Natural killer cell treated with Interleukin-12 subunit alpha and Interleukin-12 subunit beta and Interleukin-15 and Interleukin-18, amount 100 ng/mL, for 72 hours (primary cell): ENCODE data around the gene RFTN1. TPM values are rescaled to one million over a fixed set of nuclear protein-coding genes. Genes with fewer than 3 reads are reported as not detected.
A peak's percentile ranks its signal among the peaks of the same experiment; 100 is the strongest.

Experiments used
- ATAC-seq, 2 donors: fragments of 150-1000 bp; cut with Tn5 transposase in 1 of 2; sonication (Bioruptor Pico), chemical (Tn5 transposase) in 1 of 2; 2 replicates each; pipeline ENCODE4 v1.10.0; 2021
- DNase-seq: peaks from one replicate; pipeline ENCODE4 v3.0.0; 2022; ENCODE audit warnings: low spot score
- H3K27ac Mint-ChIP-seq, 2 donors: 1 replicate in 1 of 2; 2 replicates in 1 of 2; pipeline ENCODE4 v1.8.0; 2022; ENCODE audit warnings: mixed read lengths in 2 of 2, mild to moderate bottlenecking in 1 of 2, moderate library complexity in 1 of 2
- H3K27me3 Mint-ChIP-seq, 2 donors: 1 replicate in 1 of 2; 2 replicates in 1 of 2; pipeline ENCODE4 v1.8.0; 2022; ENCODE audit warnings: mixed read lengths in 2 of 2
- H3K36me3 Mint-ChIP-seq: one replicate; pipeline ENCODE4 v1.8.0; 2022; ENCODE audit warnings: mixed read lengths
- H3K4me1 Mint-ChIP-seq, 2 donors: 1 replicate in 1 of 2; 2 replicates in 1 of 2; pipeline ENCODE4 v1.8.0; 2022; ENCODE audit warnings: low read depth in 2 of 2, mixed read lengths in 2 of 2, mild to moderate bottlenecking in 1 of 2
- H3K4me3 Mint-ChIP-seq: one replicate; pipeline ENCODE4 v1.8.0; 2022; ENCODE audit warnings: mixed read lengths
- H3K9me3 Mint-ChIP-seq: 2 replicates; pipeline ENCODE4 v1.8.0; 2022; ENCODE audit warnings: mixed read lengths
- total RNA-seq, 2 donors: library from RNA; stranded (reverse); gene quantifications; one replicate each; pipeline ENCODE4 v1.2.3, GENCODE V29; 2022

RFTN1 gene
- total RNA-seq, 2 donors from 2014 or later, result 194 to 201 TPM

DNA sequence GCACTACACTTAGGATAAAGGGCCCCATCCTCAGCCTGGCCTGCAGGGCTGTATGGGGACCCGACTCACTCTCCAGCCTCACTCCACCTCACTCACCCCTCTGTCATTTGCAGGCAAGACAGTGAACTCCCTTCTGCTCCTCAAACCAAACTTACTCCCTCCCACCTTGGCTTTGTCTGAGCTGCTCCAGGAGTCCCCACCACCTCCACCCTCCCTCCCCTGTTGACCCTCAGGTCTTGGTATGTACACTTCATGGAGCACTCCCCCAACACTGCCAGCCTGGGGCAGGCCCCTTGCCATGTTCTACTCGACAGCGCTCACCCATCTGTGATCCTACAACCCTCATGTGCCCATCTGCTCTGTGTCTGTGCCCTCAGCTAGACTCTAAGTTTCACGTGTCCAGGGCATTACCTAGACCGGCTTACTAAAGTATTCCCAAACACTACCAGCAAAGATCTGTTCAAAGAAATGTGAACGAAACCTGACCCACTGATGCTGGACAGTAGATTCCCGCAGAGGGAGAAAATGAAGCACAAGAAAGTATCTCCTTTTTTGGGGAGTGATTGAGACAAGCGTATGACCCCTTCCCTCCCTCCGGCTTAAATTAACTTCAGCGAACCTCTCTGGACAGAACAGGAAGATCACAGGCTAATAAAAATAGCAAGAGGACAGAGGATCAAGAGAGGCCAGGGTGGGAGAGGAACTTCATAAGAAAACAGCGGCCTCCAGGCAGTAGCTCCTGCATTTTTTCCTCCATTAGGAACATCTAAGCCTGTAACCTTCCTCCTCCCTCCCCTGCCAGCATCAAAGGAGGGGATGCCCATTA is 113.2 kb downstream of the RFTN1 start:
- no peaks in the 10 kb centered on the region for H3K27me3 Mint-ChIP-seq
- peak overlapping the region; percentile 53 for H3K4me3 Mint-ChIP-seq
- H3K9me3 Mint-ChIP-seq, result no peaks in the 10 kb centered on the region
- peaks cover 28% of the 10 kb centered on the region for H3K36me3 Mint-ChIP-seq
- ATAC-seq (peak; percentile 31 to 36), DNase-seq (no peak)
- H3K4me1 Mint-ChIP-seq, result peaks cover 53 to 57% of the 10 kb centered on the region in 2 donors
- peak overlapping the region; percentile 57 to 89 for H3K27ac Mint-ChIP-seq

DNA sequence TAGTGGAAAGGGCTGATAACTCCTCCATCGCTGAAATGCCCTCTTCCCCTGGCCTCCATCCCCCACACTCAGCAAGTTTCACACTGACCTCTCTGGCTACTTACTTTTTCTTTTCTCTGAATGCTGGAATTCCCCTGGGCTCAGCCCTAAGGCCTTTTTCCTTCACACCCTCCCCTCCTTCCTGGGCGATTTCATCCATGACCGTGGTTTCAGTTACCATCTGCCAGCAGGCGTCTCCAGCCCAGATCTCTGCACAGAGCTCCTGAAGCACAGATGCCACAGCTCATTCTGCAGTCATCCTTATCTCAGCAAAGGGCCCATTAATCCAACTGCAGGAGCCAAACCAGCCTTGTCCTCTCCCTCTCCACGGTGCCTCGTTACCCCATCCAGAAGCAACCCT is 114.0 kb downstream of the RFTN1 start:
- Mint-ChIP-seq H3K4me1 (peaks cover 44 to 49% of the 10 kb centered on the region in 2 donors), H3K36me3 (peaks cover 28% of the 10 kb centered on the region), H3K27me3 (no peaks in the 10 kb centered on the region), H3K9me3 (no peaks in the 10 kb centered on the region), H3K4me3 (peak overlapping the region; percentile 53), H3K27ac (peak overlapping the region; percentile 57 to 89)
- ATAC-seq, result peak; percentile 56 to 81
- DNase-seq, result peak; percentile 71

DNA sequence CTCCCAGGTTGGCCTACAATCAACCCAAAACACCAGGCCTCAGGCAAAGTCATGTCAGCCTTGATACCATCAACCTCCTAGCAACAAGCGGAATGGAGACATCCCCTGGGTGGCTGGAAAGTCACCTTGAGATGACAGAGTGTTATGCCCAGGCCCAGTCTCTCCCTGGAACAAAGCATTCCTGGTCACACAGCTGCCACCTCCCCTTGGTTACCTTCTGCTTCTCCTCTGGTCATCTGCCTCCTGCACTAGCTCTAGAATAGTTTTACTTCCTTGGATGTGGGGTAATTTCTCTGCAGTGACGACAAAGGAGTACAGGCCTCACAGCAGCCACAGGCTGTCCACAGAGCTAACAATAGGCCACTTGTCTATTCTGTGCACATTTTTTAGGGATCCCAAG is 114.9 kb downstream of the RFTN1 start:
- peaks cover 42 to 46% of the 10 kb centered on the region in 2 donors for H3K4me1 Mint-ChIP-seq

DNA sequence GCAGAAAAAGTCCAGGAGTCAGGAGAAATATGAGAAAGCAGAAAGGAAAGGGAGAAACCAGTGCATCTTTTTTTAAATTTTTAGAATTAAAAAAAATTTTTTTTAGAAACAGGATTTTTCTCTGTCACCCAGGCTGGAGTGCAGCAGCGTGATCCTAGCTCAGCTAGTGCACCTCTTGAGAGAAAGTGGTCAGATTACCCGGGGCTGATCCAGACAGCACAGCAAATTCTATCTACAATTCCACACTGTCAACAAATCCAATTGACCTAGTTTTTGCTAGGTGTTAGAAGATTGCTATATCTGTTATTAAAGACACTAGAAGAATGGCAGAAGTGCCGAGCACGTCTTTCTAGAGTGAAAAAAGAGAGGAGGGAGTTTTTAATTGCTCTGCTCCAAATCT is 117.3 kb downstream of the RFTN1 start:
- Mint-ChIP-seq H3K9me3 (no peaks in the 10 kb centered on the region), H3K4me1 (peaks cover 30 to 35% of the 10 kb centered on the region in 2 donors), H3K27me3 (no peaks in the 10 kb centered on the region), H3K4me3 (no peak overlapping the region), H3K36me3 (peaks cover 14% of the 10 kb centered on the region), H3K27ac (peak overlapping the region in 1 of 2 donors; percentile 59)
- DNase-seq, result no peak
- ATAC-seq, result no peak

More for the DNA sequence above, 114.9 kb downstream of the RFTN1 start:
- ATAC-seq, result peak in 1 of 2 donors; percentile 53
- Mint-ChIP-seq H3K9me3 (no peaks in the 10 kb centered on the region), H3K36me3 (peaks cover 28% of the 10 kb centered on the region), H3K27ac (peak overlapping the region in 1 of 2 donors; percentile 89), H3K27me3 (no peaks in the 10 kb centered on the region), H3K4me3 (no peak overlapping the region)
- DNase-seq, result no peak

DNA sequence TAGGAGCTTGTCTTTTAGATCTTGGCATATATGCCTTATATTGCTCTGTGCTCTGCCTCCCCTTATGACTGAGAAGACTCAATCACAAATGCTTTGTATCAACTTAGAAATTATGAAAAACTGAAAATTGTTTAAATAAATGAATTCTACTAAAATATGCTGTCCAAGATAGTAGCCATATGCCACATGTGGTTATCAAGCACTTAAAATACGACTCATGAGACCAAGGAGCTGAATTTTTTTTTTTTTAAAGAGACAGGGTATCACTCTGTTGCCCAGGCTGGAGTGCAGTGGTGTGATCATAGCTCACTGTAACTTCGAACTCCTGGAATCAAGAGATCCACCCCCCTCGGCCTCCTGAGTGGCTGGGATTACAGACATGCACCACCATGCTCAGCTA is 118.3 kb downstream of the RFTN1 start:
- peaks cover 30 to 31% of the 10 kb centered on the region in 2 donors for H3K4me1 Mint-ChIP-seq
- H3K27me3 Mint-ChIP-seq, result no peaks in the 10 kb centered on the region

DNA sequence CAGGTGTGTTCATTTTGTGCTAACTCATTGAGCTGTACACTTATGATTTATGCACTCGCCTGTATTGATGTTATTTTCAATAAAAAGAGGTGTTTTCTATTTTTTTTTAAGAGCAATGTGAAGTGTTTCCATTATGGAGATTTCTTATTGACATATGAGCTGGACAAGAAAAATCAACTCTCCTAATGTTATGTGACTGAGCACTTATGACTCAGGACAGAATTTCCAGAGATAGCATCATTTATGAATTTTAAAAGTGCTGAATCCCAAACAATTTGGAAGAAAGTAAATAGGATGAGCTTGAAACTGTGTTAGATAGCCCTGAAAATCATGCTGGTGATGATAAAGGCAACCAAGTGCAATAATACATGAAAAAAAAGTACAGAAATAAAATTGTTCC is 118.9 kb downstream of the RFTN1 start:
- Mint-ChIP-seq H3K4me3 (no peak overlapping the region), H3K27me3 (no peaks in the 10 kb centered on the region), H3K9me3 (no peaks in the 10 kb centered on the region), H3K27ac (no peak overlapping the region), H3K36me3 (peaks cover 23% of the 10 kb centered on the region), H3K4me1 (peaks cover 25 to 30% of the 10 kb centered on the region in 2 donors)
- ATAC-seq (no peak), DNase-seq (no peak)

More for the DNA sequence above, 118.3 kb downstream of the RFTN1 start:
- Mint-ChIP-seq H3K27ac (no peak overlapping the region), H3K4me3 (no peak overlapping the region), H3K9me3 (no peaks in the 10 kb centered on the region), H3K36me3 (peaks cover 19% of the 10 kb centered on the region)
- no peak for ATAC-seq
- DNase-seq, result no peak

DNA sequence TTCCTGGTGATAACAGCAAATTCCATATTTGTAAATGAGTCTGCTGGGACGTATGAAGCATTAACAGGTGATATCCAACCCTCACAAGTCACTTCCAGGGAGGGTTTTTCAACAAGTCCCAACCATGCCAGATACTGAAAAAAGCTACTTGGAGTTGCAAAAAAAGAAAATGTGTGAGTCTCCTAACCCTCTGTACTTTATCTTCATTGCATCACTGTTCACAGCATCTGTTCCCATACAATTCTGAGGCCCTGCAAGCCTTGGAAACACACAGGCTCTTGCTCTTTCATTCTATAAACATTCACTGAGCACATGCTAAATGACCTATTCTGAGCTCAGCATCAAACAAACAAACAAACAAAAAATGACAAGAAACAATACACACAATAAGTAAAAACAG is 120.8 kb downstream of the RFTN1 start:
- Mint-ChIP-seq H3K4me3 (no peak overlapping the region), H3K36me3 (peaks cover 24% of the 10 kb centered on the region), H3K27me3 (no peaks in the 10 kb centered on the region), H3K4me1 (peaks cover 34 to 41% of the 10 kb centered on the region in 2 donors), H3K9me3 (no peaks in the 10 kb centered on the region), H3K27ac (no peak overlapping the region)
- DNase-seq (no peak), ATAC-seq (no peak)

DNA sequence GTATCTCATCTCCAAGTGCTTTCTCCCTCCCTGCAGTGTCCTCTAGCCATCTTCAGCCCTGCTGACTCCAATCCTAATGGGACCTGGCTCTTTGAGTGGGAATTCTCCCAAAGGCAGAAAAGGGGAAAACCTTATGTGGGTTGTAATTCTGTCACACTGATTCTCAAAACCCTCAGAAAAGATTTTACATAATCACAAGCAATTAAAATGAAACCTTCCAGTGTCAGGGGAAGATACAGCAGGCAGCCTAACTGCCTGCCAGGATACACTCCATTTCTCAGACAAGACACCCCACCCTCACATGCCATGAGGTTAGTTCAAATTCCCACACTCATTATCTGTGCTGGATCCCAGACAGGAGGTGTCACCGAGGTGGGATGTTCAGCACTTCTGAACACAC is 121.4 kb downstream of the RFTN1 start:
- H3K27ac Mint-ChIP-seq, result no peak overlapping the region
- H3K4me1 Mint-ChIP-seq, result peaks cover 41 to 46% of the 10 kb centered on the region in 2 donors
- H3K4me3 Mint-ChIP-seq, result no peak overlapping the region
- H3K9me3 Mint-ChIP-seq, result no peaks in the 10 kb centered on the region
- DNase-seq (no peak), ATAC-seq (no peak)
- peaks cover 20% of the 10 kb centered on the region for H3K36me3 Mint-ChIP-seq
- no peaks in the 10 kb centered on the region for H3K27me3 Mint-ChIP-seq

DNA sequence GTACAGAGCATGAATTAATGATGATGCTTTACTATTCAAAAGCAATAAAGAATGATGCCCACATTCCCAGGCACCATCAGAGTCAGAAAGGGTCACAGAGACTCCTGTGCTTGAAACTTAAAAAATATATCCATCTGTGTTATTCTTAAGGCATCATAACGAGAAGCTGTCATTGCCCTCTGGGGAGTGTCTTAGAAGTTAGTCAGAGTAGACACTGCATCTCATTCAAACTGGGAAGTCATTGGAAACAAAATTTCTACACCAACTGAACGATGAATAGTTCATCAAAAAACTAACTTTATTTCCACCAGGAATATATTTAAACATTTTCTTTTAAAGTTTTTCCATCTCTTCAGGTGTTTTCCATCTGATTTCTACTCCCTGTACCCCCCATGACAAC is 122.9 kb downstream of the RFTN1 start:
- ATAC-seq (no peak), DNase-seq (no peak)
- Mint-ChIP-seq H3K4me1 (peaks cover 45 to 51% of the 10 kb centered on the region in 2 donors), H3K9me3 (no peaks in the 10 kb centered on the region), H3K27me3 (no peaks in the 10 kb centered on the region), H3K4me3 (no peak overlapping the region), H3K27ac (peak overlapping the region in 1 of 2 donors; percentile 15), H3K36me3 (peaks cover 10% of the 10 kb centered on the region)

DNA sequence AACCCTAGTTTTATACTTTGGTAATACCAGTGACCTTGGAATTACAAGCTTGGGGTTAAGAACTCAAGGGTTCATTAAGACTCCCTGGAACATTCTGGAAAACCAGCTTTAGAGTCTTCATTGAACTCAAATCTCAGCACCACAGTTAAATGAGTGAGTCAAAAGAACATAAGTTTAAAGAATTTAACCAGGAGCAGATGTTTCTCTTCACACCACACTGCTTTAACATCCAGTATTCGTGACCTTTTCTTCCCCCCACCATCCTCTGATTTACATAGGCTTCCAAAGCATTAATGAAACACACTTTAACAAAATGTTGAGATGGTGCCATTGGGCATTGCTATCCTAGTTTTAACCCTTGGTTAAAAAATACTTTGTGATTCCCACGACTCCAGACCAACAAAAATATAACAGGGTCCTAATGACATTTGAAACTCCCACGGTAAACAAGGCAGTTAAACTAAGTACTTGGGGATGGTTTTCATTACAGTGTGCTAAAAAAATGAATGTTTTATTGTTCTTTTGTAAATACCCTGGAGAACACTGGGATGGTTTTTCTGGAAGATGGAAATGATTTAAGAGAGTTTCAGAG is 124.6 kb downstream of the RFTN1 start:
- H3K36me3 Mint-ChIP-seq, result peaks cover 10% of the 10 kb centered on the region
- peaks cover 49 to 54% of the 10 kb centered on the region in 2 donors for H3K4me1 Mint-ChIP-seq
- no peaks in the 10 kb centered on the region for H3K27me3 Mint-ChIP-seq
- no peaks in the 10 kb centered on the region for H3K9me3 Mint-ChIP-seq
- peak overlapping the region; percentile 29 to 66 for H3K27ac Mint-ChIP-seq
- H3K4me3 Mint-ChIP-seq, result no peak overlapping the region
- ATAC-seq (no peak), DNase-seq (no peak)

DNA sequence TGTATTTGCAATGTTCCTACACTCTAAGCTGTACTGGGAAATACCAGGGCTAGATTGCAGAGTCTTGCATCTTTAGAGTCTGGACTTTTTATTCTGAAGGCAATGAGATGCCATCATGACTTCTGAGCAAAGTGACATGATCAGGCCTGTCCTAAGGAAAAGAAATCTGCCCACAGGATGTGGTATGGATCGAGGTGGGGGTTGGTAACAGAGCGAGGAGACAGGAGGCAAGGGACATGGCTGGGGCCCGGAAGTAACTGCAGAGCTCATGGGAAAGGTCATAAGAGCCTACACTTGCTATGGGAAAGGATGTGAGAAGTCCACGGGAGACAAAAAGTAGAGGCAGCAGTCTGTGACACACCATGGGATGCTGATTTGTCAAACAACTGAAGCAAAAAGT is 126.9 kb downstream of the RFTN1 start:
- Mint-ChIP-seq H3K4me3 (no peak overlapping the region), H3K36me3 (peaks cover 27% of the 10 kb centered on the region), H3K27ac (peak overlapping the region; percentile 29 to 80), H3K27me3 (no peaks in the 10 kb centered on the region), H3K9me3 (peaks cover 5% of the 10 kb centered on the region), H3K4me1 (peaks cover 61 to 65% of the 10 kb centered on the region in 2 donors)
- DNase-seq, result no peak
- ATAC-seq, result peak in 1 of 2 donors; percentile 29

DNA sequence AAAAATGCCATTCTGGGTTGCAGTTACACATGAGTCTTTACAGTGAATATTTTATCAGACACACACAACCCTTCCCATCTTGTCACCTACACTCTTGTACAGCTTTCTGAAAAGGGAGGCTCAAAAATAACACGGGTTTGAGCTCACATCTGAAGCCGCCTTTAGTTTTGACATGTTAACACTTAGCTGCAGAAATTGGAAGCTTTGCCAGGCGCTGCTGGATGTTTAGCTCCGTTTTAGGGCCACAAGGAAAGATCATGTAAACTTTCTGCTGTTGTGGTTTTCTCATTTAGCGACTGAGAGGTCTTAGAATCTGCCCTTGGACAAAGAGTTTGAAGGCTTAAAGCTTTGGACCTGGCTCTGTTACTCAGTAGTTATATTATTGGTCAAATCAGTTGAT is 128.3 kb downstream of the RFTN1 start:
- Mint-ChIP-seq H3K4me3 (no peak overlapping the region), H3K27ac (no peak overlapping the region), H3K4me1 (peaks cover 64 to 70% of the 10 kb centered on the region in 2 donors), H3K27me3 (no peaks in the 10 kb centered on the region), H3K9me3 (peaks cover 8% of the 10 kb centered on the region), H3K36me3 (peaks cover 31% of the 10 kb centered on the region)
- no peak for ATAC-seq
- no peak for DNase-seq

DNA sequence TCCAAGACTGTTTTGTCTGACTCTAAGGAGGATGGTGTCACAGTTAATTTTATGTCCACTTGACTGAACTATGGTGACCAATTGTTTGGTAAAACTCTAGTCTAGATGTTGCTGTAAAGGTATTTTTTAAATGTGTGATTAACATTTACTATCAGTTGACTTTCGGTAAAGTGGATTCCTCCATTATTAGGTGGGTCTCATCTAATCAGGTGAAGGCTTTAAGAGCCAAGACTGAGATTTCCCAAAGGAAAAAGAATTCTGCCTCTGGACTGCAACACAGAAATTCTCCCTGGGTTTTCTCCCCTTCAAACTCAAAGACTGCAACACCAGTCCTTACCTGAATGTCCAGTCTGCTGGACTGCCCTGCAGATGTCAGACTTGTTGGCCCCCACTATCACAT is 129.6 kb downstream of the RFTN1 start:
- Mint-ChIP-seq H3K4me1 (peaks cover 68 to 71% of the 10 kb centered on the region in 2 donors), H3K27me3 (no peaks in the 10 kb centered on the region), H3K36me3 (peaks cover 29% of the 10 kb centered on the region), H3K4me3 (no peak overlapping the region), H3K27ac (peak overlapping the region; percentile 33 to 68), H3K9me3 (peaks cover 8% of the 10 kb centered on the region)
- no peak for DNase-seq
- no peak for ATAC-seq

DNA sequence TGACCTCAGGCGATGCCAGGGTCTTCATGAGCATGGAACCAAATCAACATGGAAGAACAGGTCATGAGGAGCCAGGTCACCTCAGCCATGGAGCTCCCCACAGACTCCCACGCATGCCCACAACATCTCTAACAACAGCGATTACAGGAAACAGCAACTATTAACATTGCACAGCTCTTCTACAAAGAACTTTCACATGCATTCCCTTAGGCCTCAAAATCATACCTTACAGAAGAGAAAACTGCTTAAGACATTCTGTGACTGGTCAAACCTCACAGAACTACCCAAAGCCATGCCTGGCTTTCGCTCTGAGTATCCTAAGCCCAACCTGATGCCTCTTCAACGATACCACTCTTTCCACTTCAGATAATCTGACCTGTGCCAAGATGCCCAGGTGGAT is 130.7 kb downstream of the RFTN1 start:
- H3K36me3 Mint-ChIP-seq, result peaks cover 38% of the 10 kb centered on the region
- ATAC-seq, result no peak
- peaks cover 8% of the 10 kb centered on the region for H3K9me3 Mint-ChIP-seq
- H3K27me3 Mint-ChIP-seq, result no peaks in the 10 kb centered on the region
- H3K4me1 Mint-ChIP-seq, result peaks cover 69 to 74% of the 10 kb centered on the region in 2 donors
- peak overlapping the region; percentile 34 for H3K4me3 Mint-ChIP-seq
- H3K27ac Mint-ChIP-seq, result peak overlapping the region; percentile 66 to 68
- no peak for DNase-seq
